VCaP (cell line): Measurements from ENCODE around the gene C11orf24.

Experiments
- H3K27ac ChIP-seq: fragments of 450-650 bp; 2 replicates; pipeline ENCODE4 v1.5.1; 2017
- TF ChIP-seq, protein P1 (sequence below): fragments of 450-650 bp; conservative IDR thresholded peaks from 2 replicates; pipeline ENCODE4 v1.5.1; 2017; ENCODE audit warnings: mild to moderate bottlenecking, moderate library complexity

Gene C11orf24

DNA sequence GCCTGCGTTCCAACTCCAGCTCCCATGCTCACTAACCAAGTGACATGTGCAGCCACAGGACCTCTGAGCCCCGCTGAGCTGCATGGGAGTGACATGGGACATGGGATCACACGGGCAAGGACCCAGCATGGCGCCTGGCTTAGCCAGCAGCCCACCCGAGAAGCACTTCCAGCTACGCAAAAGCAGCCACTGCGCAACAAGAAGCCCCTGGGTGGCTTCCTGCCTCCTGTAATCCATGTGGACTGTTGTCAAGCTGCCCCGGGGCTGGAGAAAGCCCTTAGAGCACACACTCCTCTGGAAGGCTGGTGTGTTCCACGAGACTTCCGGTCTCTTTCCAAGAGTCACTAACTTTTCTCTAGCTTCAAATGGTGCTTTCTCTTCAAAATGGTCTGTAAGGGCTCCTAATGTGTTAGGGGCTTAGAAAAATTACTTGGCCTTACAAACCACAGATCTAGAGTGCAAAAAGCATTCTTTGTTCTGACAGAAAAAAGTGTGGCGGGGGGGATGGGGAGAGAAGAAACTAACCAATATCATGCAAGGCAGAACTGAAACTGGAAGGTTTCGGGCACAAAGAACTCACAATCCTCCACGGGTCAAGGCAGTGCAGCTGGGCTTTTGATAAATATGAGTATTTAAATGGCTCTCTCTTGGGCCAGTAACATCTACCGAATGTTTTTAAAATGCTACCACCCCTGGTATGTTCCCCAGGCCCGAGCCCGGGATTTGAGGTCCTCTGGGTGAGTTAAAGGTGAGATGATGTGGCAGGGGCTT lies 5.5 kb downstream of the C11orf24 start:
- no peak overlapping the region for H3K27ac ChIP-seq
- TF ChIP-seq, protein P1, sequence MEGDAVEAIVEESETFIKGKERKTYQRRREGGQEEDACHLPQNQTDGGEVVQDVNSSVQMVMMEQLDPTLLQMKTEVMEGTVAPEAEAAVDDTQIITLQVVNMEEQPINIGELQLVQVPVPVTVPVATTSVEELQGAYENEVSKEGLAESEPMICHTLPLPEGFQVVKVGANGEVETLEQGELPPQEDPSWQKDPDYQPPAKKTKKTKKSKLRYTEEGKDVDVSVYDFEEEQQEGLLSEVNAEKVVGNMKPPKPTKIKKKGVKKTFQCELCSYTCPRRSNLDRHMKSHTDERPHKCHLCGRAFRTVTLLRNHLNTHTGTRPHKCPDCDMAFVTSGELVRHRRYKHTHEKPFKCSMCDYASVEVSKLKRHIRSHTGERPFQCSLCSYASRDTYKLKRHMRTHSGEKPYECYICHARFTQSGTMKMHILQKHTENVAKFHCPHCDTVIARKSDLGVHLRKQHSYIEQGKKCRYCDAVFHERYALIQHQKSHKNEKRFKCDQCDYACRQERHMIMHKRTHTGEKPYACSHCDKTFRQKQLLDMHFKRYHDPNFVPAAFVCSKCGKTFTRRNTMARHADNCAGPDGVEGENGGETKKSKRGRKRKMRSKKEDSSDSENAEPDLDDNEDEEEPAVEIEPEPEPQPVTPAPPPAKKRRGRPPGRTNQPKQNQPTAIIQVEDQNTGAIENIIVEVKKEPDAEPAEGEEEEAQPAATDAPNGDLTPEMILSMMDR, result no peak

GRCh38 chr11:68264741-68265540 lies 6.8 kb downstream of the C11orf24 start:
- no peak overlapping the region for H3K27ac ChIP-seq
- TF ChIP-seq, protein P1, result no peak

GRCh38 chr11:68264244-68264643 lies 7.5 kb downstream of the C11orf24 start:
- TF ChIP-seq, protein P1, result no peak
- no peak overlapping the region for H3K27ac ChIP-seq

DNA sequence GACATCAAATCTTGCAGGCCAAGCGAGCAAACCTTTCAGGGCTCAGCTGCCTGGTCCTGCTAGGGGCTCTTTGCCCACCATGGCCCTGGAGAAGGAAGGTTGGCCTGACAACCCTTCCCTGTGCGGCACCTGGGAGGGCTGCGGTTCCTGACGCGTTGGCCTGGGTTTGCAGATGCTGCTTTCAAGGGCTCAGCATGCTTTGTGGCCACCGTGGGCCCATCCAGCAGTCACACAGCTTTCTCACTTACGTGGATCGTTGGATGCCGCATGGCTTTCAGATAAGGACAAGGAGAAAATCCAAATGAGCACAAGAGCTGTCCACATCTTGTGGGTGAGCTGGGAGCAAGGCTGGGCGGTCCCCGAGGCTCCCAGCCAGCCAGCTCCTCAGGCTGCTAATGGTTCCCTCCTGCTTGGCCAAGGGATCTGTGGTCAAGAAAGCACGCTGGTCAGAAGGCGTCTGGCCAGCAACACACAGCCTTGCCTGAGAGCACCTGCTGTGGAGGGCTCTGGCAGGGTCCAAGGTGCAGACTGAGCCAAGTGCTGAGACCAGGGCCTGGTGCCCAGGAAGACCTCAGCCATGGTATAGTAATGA lies 8.2 kb downstream of the C11orf24 start:
- TF ChIP-seq, protein P1, result no peak
- H3K27ac ChIP-seq, result no peak overlapping the region

DNA sequence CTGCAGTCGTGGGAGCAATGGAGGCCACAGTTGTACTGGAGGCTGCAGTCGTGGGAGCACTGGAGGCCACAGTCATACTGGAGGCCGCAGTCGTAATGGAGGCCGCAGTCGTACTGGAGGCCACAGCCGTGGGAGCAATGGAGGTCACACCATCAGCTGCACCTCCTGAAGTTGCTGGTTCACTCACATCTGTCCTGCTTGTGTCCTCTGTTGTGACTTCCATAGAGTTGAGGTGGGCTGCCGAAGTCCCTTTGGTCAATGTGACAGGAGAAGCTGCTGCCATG lies 9.3 kb downstream of the C11orf24 start:
- TF ChIP-seq, protein P1, result no peak
- H3K27ac ChIP-seq, result no peak overlapping the region

DNA sequence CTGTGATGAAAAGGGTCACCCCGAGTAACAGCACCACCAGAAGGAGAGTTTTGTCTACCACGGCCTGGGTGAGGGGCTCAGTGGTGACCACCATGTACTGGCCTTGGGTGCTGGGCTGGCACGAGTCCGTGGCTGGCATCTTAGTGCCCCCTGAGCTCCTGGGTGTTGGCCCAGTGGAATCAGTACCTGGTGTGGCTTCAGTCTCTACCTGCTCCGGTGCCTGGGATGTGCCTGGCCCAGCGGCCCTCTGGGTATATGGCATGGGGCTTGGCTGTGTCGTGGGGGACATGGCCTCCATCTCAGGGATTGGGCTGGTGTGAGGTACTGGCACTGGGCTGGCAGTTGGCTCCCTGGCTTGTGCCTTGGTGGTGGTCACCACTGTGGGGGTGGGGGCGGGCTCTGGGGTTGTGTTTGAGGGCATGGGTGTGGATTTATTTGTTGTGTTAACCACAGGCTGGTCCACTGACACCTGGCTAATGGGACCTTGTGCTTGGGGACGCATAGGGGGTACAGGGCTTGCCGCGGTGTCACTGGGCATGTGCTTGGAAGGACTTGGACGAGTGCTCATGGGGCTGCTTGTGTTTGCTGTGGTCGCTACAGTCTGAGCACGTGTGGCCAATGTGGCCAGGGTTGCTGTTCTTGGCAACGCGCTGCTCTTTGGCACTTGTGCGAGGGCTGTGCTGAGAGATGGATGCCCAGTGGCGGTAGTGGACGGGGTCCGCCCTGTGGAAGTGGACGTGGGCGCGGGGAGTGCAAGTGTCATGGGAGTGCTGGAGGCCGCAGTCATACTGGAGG lies 9.8 kb downstream of the C11orf24 start:
- no peak overlapping the region for H3K27ac ChIP-seq
- TF ChIP-seq, protein P1, result no peak

DNA sequence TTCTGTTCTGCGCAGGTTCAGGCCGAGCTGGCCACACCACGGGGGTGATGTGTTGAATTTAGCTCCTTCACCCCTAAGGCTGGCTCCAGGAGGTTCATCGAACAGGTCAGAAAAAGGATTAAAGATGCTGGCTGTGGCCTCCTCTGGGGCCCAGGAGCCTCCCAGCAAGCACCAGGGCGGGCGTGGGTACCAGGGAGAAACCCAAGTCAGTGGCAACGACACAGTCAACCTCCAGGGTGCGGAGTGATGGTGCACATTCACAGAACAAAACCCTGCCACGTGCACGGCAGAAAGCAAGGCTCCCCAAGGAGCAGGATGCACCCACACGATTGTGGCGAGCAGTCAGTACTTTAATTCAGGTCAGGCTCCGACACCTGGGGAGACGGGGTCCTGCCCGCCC lies 10.8 kb downstream of the C11orf24 start:
- no peak overlapping the region for H3K27ac ChIP-seq
- TF ChIP-seq, protein P1, result no peak
